Glomerular visceral epithelial cell (primary cell): ENCODE measurements around the gene CXCL5.
"Not testable (repeated sequence)": the region's sequence is repeated elsewhere in the genome, so short reads cannot be mapped to it uniquely, and the experiment has no call there.

ENCODE experiments used
- DNase-seq: peaks from one replicate; pipeline ENCODE4 v3.0.0-alpha.2; 2016; ENCODE audit errors: extremely low spot score

The CXCL5 gene

DNA sequence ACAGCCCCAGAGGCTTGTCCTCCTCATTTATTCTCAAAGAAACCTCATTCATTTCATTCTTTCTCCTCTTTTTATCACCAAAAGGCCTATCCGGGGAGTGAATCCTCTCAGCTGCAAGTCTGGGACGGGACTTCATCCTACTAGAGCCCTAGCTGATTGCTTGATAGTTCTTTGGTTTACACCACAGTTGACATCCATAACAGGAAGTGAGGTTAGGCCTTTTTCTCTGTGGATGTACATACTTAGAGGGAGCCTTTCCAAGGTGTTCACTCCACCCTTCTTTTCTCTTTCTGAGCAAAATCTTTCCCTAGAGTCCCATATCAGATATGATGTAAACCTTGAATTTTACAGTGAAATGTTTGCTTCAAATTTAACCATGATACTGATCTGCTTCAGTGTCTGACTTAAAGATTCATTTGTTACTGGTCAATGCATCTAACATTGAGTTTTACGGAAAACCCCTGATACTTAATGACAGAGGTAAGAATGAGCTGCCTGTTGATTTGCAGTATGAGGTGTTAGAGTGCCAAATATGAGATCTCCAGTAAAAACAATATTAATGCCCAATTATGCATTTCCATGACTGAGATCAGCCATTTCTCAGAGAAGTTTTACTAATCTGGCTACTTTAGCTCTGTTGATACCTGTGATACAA, 16.8 kb upstream of the CXCL5 start:
- no peak for DNase-seq

- no peak for DNase-seq
Observed at GRCh38 chr4:74014332-74014731, 15.9 kb upstream of the CXCL5 start.

GRCh38 chr4:74013264-74013663, 14.8 kb upstream of the CXCL5 start:
- no peak for DNase-seq

DNA sequence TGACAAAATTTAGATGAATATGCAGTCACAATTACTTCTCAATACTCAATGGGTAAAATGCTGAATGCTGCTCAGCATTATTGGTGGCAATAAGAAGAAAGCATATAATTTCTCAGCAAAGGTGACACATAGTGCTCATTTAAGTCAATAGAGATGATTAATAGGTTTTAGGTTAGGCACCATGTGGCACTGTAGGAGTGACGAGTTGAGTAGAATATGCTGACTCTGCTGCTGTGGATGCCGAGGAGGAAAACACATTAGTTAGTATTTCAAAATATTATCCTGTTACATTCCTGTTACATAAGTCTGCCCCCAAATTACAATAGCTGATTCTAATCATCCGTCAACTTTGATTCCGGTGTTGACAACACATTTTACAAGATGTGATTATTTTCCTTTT, 13.7 kb upstream of the CXCL5 start:
- DNase-seq = no peak

- DNase-seq = no peak
Observed at GRCh38 chr4:74009307-74009706, 10.8 kb upstream of the CXCL5 start.

- DNase-seq = peak; percentile 70
Observed at GRCh38 chr4:74006009-74006476, 7.6 kb upstream of the CXCL5 start.

- DNase-seq = peak; percentile 39
Observed at GRCh38 chr4:74005528-74005927, 7.1 kb upstream of the CXCL5 start.

DNA sequence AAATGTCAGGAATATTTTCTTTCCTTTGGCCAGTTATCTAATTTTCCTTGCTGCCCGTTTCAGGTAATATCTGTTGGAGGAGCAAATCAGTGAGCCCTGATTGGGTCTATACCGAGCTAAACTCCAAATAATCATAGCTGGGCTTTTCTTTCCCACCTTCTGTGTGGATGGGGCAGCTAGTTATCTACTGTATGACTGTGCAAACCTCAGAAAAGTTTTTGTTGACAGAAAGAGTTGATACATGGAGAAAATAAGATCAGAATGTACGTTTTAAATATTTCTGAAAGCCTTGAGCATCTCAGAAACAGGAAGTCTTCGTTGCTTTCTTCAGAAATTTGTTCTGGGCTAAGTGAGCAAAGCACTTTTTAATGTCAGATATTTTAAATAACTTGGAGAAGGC, 6.2 kb upstream of the CXCL5 start:
- no peak for DNase-seq

GRCh38 chr4:74000301-74000700, 1.8 kb upstream of the CXCL5 start:
- DNase-seq = no peak

GRCh38 chr4:73992050-73992449, 6.4 kb downstream of the CXCL5 start:
- DNase-seq = no peak

DNA sequence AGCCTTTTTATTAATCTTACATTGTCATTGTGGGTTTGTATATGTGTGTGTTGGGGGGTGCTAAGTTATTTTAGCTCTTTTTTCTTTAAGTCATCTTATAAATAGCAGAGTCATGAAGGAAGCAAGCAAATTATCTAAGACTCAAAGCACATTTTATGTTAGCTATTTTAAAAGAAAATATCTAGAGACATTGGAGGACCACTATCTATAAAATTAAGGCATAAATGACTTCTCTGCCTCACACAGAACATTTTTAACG, 6.8 kb downstream of the CXCL5 start:
- no peak for DNase-seq

DNA sequence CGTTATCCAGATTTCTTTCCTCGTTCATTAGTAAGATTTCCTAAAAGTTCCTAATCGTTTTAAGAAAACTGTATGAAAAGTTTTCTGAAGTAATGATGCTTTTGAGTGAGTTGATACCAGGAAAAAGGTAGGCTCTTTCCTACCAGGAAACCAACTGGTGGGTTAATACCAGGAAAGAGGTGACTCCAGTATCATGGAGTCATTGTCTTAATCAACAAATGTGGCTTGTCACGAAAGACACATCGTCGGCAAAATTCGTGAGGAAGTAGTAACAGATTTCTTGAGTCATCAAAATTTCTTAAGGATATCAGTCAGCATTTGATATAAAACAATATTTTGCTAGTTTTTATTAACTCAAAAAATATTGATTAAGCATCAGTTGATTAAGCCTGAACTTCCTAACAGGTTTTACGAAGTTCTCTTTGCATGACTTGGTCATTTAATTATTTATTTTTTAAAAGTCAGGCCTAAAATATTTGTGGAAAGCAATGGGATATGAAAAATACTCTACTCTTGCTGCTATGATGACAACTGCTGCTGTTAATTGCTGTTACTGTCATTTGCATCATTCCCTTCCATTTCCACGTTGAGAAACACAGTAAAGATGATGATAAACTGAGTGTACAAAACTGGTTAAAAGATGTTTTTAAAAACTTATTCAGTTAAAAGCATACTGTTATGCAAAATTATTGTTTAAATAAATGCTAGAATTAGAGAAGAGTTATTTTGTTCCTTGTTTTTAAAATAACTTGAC, 7.3 kb downstream of the CXCL5 start:
- no peak for DNase-seq

DNA sequence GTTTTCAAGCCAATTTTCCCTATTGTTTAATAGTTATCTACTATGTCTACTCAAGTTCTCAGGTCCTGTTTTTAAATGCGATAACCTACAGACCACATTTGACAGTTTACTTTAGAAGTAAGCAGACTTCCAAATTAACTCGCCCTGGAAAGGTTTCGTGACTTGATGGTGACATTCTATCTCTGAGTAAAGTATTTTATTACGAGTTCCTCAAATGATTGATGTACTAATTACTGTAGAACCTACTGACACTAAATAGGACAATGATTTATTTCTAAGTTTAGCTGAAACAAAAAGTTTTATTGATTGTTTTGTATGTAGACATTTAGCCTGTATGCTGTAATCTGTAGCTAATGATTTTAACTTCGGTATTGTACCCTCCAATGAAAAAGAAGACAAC, 8.5 kb downstream of the CXCL5 start:
- no peak for DNase-seq

- no peak for DNase-seq
Observed at GRCh38 chr4:73989031-73989430, 9.4 kb downstream of the CXCL5 start.

- DNase-seq = no peak
Observed at GRCh38 chr4:73988061-73988460, 10.4 kb downstream of the CXCL5 start, which contains the start of gene PPBP. PPBP (minus strand) TSS chr4:73988190; CDS start chr4:73988103, 87 bp downstream.

GRCh38 chr4:73985528-73985852, 13.0 kb downstream of the CXCL5 start:
- no peak for DNase-seq

DNA sequence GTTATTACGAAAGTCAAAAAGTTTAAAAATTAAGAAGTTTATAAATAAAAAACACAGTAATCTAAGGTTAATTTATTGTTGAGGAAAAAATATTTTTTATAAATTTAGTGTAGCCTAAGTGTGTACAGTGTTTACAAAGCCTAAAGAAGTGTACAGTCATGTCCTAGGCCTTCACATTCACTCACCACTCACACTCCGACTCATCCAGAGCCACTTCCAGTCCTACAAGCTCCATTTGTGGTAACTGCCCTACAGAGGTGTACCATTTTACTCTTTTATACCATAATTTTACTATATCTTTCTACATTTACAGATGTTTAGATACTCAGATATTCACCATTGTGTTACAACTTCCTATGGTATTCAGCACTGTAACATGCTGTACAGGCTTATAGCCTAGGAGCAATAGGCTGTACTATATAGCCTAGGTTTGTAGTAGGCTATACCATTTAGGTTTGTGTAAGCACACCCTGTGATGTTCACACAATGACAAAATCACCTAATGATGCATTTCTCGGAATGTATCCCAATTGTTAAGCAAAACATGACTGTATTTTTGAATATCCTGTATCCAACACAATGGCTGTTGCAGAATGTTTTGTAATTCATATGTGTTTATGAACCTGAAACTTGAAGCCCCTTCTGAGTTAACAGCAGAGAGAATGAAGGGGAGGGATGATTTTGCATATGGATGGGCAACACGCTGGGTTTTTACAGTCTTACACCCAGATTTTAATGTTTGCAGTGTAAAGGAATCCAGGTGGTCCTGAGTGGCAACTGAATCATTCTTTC, 13.5 kb downstream of the CXCL5 start:
- no peak for DNase-seq

GRCh38 chr4:73981175-73981574, 17.3 kb downstream of the CXCL5 start:
- DNase-seq = not testable (repeated sequence)

DNA sequence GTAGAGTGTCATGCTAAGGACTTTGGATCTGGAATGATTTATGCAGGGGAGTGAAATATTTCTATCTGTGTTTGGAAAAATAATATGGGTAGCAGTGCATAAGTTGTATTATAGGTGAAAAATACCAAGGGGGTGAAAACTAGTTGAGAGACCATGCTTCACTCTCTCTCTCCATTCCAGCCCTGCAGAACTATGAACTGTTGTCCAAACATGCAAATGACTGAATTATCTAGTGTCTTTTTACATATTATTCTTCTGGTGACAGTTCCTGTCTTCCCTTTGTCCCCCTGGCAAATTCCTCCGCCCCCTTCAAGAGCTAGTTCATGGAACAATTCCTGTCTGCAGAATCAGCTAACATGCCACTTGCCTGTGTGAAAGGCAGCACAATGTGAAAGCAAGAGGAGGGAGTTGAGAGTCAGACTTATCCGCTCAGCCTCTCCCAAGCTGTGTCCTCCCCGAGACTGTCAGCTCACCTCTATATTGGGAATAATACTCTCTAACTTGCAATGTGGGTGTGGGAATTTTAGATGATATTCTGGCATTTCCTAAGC, 19.0 kb downstream of the CXCL5 start:
- no peak for DNase-seq

DNA sequence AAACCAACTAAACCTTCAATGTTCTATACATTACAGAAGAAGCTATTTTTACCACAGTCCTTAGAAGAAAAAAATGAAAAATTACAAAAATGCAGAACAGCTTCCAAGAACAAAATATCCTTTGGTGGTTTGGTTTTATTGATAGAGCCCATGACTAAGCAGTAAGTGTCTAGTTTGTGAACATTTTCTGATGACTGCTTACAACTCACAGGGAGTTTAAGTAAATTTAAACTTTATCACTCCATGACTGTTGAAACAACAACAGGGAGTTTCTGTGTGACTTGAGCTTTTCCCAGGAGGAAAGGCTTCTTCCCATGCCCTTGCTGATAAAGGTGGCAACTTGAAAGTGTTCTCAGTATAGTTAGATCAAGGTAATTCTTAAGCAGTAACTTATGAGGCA, 19.6 kb downstream of the CXCL5 start:
- peak; percentile 24 for DNase-seq

GRCh38 chr4:73976716-73977115, 21.8 kb downstream of the CXCL5 start:
- DNase-seq = no peak

GRCh38 chr4:73976217-73976616, 22.3 kb downstream of the CXCL5 start:
- no peak for DNase-seq

- DNase-seq = no peak
Observed at GRCh38 chr4:73974352-73974751, 24.1 kb downstream of the CXCL5 start.
